GM19452 (cell line): ENCODE results near the gene NENF.

ENCODE experiments used
- ATAC-seq: cut with Tn5 transposase; IDR thresholded peaks from one replicate; pipeline ENCODE4 v1.9.1; 2021; ENCODE audit not compliant: unreplicated experiment

The NENF gene

GRCh38 chr1:212430955-212431394, 1.7 kb upstream of the NENF start:
- ATAC-seq, result no peak

- no peak for ATAC-seq
Observed at GRCh38 chr1:212431644-212432043, 1.1 kb upstream of the NENF start.

GRCh38 chr1:212432272-212432660, 454 bp upstream of the NENF start:
- no peak for ATAC-seq

- no peak for ATAC-seq
Observed at GRCh38 chr1:212433577-212434462, 1.1 kb downstream of the NENF start.

- ATAC-seq, result no peak
Observed at GRCh38 chr1:212434992-212435391, 2.3 kb downstream of the NENF start.

GRCh38 chr1:212437179-212437798, 4.6 kb downstream of the NENF start:
- ATAC-seq, result no peak

GRCh38 chr1:212438831-212439237, 6.1 kb downstream of the NENF start:
- ATAC-seq, result no peak

GRCh38 chr1:212440419-212440818, 7.7 kb downstream of the NENF start:
- ATAC-seq, result no peak

GRCh38 chr1:212442408-212442807, 9.7 kb downstream of the NENF start:
- ATAC-seq, result no peak

GRCh38 chr1:212446333-212446732, 13.6 kb downstream of the NENF start:
- ATAC-seq, result no peak

- ATAC-seq, result no peak
Observed at GRCh38 chr1:212447478-212447877, 14.8 kb downstream of the NENF start.

- ATAC-seq, result no peak
Observed at GRCh38 chr1:212450331-212450881, 17.7 kb downstream of the NENF start.

GRCh38 chr1:212451416-212452322, 18.9 kb downstream of the NENF start:
- no peak for ATAC-seq

GRCh38 chr1:212452323-212453155, 19.8 kb downstream of the NENF start:
- ATAC-seq, result no peak

- ATAC-seq, result no peak
Observed at GRCh38 chr1:212453156-212453857, 20.6 kb downstream of the NENF start.

- ATAC-seq, result no peak
Observed at GRCh38 chr1:212454741-212455140, 22.0 kb downstream of the NENF start.

GRCh38 chr1:212455401-212455800, 22.7 kb downstream of the NENF start:
- no peak for ATAC-seq

GRCh38 chr1:212455803-212456528, 23.2 kb downstream of the NENF start:
- ATAC-seq, result peak; percentile 73
